Endometrial microvascular endothelial cells (primary cell): ENCODE measurements around the gene LGI4. TPM values are rescaled to one million over a fixed set of nuclear protein-coding genes. Genes with fewer than 3 reads are reported as not detected.
"Not testable (repeated sequence)": the region's sequence is repeated elsewhere in the genome, so short reads cannot be mapped to it uniquely, and the experiment has no call there.

ENCODE experiments used
- in situ Hi-C: cut with HindIII; loops from 2 replicates; pipeline ENCODE4 v1.10.0; 2017; ENCODE audit warnings: low sequenced_read_pairs, low pct_unique_long_range_greater_than_20kb; ENCODE audit errors: inconsistent ontology term
- total RNA-seq: library from RNA; depleted of rRNA; stranded (reverse); fragments of >200 nt; gene quantifications from one replicate; pipeline ENCODE4 v1.2.3, GENCODE V29; 2015; ENCODE audit errors: inconsistent ontology term

The LGI4 gene
- total RNA-seq, 1 donor from 2014 or later = not detected

DNA sequence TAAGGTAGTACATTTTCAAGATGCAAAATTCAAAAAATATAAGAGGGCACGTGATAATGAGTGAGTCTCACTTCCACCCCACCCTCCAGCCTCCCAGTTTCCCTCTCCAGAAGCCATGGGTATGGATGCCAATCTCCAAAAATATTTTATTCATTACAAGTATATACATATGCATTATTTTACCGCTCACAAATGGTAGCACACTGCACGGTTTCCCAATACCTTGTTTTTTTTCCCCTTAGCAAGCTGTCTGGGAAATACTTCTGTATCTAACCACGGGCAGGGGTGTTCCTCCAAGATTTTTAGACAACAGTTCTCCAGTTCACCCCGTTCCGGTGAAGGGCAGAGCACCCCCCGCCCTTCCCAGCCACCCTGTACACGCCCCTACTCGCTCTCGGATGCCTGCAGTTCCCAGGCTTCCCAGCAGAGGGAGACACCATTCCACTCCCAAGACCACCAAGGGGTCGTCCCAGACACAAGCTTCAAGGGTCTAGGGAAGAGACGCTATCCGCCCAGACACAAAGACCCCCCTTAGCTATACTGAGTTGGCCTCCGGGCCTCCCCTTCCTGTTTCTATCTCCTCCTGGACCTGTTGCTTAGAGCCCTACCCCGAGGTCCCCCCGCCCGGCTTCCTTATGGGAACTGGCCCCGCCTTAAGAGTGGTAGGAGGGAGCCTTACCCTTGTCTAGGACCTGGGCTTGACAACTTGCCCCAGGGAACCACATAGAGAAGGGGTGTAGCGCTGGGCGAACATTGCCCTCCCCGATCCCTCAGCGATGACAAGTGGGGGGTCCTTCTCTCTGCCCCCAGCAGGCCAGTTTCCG lies 20.3 kb downstream of the LGI4 start:
- in situ Hi-C loops = no loop called here

DNA sequence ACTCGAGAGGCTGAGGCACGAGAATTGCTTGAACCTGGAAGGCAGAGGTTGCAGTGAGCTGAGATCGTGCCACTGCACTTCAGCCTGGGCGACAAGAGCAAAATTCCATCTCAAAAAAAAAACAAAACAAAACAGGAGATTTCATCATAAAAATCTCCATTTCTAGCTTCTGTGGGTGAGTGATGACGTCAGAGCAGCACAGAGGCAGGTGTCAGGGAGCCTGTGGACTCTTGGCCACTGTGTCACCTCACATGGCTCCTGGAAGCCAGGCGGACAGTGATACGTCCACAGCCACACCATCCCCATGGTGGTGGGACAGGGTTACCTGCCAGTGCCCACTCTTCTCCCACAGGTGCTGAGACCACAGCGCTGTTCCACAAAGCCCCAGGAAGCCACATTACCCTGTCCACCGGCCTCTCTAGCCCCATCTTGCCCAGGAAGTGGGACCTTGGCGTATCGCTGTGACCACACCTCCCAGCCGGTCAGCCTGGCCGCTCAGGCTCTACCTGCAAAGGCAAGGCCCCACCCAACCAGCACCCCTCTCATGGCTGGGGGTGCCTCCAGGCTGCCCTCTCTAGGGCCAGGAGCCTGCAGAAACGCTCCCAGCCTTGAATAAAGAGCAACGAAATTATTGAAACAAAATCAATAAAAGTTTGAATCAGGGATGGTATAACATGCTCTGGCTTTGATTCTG lies 21.7 kb downstream of the LGI4 start:
- in situ Hi-C loops = no loop called here

DNA sequence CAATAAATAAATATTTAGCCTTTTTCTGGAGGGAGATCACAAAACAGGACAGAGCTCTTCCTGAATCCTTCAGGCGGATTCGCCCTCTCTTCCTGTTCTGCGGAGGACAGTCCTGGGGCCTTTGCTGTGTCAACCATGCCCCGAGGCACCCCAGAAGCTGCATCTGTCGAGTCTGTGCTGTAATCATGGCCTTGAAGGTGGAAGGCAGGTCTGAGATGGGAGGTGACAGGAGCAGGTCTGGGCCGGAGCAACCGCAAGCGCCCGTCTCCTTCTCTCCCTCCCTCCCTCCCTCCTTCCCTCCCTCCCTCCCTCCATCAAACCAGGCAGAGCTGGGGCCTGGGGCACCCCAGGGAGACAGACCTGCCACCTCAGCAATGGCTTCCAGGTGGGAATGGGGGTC lies 23.9 kb downstream of the LGI4 start:
- in situ Hi-C loops = no loop called here

DNA sequence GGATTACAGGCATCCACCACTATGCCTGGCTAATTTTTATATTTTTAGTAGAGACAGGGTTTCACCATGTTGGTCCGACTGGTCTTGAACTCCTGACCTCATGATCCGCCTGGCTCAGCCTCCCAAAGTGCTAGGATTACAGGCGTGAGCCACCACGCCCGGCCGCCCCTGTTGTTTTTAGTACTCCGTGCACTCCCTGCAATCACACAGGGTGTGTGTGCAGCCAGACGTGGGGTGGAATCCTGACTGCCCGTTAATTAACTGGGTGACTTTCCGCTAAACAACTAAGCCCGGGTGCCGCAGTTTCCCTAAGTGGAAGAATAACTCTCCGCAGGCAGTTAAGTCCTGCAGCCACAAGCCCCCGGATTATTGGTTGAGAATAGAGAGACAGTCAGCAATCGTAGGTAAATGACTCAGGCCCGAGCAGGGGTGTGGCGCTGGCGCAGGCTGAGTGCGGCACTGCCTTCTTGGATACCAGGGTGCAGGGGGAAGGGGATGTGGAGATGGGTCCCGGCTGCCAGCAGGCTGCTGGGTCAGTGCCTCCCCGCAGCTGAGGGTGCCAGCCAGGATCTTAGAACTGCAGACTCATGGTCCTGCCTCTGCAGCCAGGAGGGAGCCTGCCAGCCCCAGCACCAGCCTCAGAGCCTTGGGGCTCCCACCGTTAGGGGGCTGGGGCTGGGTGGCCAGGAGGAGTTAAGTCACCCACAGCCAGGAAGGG lies 25.3 kb downstream of the LGI4 start:
- in situ Hi-C loops = no loop called here

DNA sequence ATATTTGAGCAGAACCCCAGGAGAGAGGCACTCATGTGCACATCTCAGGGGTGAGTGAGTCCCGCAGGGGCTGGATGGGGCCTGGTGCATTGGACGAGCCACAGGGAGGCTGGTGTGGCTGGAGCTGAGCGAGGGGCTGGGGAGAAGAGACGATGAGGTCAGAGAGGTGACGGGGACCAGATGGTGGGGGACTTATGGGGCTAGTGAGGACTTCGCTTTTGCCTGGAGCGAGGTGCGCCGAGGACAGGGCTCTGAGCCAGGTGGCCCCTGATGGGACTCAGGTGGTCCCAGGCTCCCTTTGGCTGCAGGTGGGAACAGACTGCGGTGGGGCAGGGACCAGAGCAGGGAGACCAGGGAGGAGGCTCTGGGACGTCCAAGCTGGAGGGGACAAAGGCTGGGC lies 26.1 kb downstream of the LGI4 start:
- in situ Hi-C loops = no loop called here

DNA sequence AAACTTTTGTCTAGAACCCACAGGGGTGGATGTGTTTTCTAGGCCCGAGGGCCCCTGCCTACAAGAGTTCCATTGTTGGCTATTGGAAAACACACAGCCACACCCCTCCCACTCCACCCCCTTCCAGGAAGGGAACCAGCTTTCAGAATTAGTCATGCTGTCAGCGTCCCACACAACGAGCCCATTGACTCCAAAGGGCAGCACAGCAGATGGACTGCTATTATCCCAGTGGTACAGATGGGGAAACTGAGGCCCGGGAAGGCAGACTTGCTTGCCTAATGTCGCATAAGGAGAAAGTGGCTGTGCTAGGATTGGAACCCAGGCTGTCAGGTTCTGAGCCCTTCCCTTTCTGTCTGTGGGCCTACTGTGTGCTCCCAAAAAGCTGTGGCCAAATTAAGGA lies 27.3 kb downstream of the LGI4 start:
- in situ Hi-C loops = no loop called here

DNA sequence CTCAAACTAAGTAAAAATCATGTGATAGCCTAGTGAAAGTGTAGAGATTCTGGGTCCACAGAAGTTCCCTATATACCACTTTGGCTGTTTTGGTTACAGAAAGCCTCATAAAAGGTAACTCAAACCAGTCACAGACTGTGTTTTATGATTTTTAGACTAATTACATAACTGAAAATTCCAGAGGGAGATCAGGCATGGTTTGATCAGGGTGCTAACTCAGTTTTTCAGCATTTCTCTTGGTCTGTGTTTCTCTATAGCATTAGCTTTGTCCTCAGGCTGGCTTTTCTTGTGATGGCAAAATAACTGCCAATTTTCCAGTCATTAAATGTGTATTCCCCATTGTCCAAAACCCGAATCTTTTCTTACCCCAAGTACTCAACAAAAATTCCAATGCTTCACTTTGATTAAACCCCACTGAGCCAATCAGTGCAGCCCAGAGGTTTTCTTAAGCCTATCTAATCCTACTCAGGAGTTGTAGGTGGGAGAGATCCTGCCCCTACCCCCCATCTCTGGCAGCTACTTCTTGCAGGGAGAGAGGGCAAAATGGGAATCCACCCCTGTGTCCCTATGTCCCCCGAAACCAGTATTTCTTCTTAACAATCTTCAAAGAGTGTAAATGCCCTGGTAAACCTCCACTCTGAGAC lies 27.8 kb downstream of the LGI4 start:
- in situ Hi-C loops = no loop called here

DNA sequence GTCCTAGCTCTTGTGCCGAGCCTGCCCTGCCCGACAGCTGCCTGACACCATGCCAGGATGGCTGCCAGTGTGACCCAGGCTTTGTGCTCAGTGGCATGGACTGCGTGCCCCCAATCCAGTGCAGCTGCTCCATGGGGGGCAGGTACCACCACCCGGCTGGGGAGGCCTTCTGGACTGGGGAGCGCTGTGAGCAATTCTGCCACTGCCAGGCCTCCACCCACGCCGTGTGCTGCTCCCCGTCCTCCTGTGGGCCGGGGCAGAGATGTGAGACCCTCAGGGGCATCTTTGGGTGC lies 28.6 kb downstream of the LGI4 start:
- in situ Hi-C loops = no loop called here

DNA sequence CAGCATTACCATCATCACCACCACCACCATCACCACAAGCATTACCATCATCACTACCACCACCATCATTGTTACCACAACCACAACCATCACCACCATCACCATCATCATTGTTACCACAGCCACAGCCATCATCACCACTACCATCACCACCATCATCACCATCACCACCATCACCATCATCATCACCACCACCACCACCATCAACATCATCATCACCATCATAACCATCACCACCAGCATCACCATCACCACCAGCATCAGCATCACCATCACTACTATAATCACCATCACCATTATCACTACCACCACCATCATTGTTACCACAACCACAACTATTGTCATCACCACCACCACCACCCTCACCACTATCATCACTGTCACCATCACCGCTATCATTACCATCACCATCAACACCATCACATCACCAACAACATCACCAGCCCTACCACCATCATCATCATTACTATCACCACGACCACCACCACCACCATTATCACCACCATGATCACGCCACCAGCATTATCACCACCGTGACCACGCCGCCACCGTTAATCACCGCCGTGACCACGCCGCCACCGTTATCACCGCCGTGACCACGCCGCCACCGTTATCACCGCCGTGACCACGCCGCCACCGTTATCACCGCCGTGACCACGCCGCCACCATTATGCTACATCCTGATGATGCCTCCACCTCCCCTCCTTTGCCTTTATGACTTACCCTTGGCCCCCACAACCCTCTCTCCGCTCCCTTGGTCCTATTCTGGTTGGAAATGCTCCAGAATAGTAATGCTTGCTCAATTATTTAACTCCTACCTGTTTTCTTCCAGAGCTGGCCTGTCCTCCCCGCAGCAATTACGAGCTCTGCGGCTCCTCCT lies 29.2 kb downstream of the LGI4 start:
- in situ Hi-C loops = no loop called here

DNA sequence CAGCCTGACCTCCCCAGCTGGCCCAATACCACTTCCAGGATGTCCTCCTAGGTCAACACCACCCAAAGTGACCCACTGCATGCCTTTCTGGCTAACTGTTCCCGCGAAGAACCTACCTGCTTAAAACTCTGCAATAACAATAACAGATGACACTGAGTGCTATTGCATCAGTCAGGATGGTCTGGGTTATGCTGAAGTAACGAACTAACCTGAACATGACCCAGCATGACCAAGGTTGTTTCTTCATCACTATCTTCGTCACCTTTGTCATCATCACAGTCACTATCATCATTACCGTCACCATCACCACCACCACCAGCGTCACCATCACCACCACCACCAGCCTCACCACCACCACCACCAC lies 29.8 kb downstream of the LGI4 start:
- in situ Hi-C loops = no loop called here

DNA sequence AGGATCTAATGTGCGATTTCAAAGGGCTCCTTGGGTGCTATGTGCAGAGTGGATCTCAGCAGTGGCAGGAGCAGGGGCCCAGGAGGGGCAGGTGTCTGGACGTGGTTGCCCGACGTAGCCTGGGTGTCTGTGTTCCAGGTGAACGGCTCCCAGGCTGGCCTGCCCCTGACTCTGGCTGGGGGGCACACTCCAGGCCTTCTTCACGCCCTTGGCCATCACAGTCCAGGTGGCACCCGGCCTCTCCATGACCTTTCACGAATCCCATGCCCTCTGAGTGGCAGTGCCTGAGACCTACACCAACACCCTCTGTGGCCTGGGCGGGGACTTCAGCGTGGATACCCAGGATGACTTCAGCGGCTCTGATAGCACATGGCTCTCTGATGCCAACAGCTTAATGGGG lies 30.5 kb downstream of the LGI4 start:
- in situ Hi-C loops = no loop called here

DNA sequence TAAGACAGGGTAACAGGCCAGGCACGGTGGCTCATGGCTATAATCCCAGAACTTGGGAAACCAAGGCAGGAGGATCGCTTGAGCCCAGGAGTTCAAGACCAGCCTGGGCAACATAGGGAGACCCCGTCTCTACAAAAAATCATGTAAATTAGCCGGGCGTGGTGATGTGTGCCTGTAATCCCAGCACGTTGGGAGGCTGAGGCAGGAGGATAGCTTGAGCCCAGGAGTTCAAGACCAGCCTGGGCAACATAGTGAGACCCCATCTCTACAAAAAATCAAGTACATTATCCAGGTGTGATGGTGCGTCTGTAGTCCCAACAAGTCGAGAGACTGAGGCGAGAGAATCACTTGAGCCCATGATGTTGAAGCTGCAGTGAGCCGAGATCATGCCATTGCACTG lies 31.2 kb downstream of the LGI4 start:
- in situ Hi-C loops = not testable (repeated sequence)

DNA sequence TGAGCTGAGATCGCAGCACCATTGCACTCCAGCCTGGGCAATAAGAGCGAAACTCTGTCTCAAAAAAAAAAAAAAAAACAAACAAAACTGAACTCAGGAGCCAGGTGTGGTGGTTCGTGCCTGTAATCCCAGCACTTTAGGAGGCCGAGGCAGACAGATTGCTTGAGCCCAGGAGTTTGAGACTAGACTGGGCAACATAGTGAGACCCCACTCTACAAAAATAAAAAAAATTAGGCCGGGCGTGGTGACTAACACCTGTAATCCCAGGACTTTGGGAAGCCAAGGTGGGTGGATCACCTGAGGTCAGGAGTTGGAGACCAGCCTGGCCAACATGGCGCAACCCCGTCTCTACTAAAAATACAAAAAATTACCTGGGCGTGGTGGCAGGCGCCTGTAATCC lies 32.9 kb downstream of the LGI4 start:
- in situ Hi-C loops = not testable (repeated sequence)

DNA sequence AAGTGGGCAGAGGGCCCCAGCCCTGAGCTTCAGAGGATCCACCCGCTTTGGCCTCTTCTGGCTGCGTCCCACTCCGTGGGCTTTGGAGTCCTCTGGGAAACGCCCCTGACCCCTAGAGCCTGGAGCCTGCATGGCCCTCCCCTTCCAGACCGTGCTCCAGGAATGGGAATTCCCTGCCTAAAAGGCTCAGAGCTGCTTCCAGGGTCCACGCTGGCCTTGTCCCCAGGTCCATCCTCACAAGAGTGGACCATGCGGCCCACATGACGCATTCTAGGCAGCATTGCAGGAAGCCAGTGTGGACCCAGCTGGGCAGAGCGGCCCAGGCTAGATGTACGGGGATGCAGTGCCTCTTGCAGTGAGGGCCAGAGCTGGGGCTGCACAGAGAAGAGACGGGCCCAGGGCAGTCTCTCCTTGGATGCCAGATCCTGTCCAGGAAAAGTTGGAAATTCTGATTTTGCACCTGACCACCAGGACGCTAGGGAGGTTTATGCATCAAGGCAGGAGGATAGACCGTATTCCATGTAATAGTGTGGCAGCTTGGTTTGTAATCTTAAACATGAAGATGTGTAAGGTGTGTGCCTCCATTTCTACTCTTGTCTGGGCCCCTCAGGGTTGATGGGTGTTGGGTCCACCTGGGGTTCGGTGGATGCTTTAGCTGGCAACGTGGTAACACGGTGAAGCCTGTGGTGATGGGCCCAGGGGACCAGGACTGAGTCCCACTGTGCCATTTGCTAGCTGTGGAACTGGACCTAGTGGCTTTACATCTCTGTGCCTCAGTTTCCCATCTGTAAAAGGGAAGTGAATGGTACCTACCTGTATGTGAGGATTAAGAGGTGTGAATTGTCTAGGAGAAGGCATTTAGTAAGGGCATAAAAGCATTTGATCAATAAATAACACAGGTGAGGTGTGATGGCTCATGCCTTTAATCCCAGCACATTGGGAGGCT lies 34.0 kb downstream of the LGI4 start:
- in situ Hi-C loops = no loop called here

DNA sequence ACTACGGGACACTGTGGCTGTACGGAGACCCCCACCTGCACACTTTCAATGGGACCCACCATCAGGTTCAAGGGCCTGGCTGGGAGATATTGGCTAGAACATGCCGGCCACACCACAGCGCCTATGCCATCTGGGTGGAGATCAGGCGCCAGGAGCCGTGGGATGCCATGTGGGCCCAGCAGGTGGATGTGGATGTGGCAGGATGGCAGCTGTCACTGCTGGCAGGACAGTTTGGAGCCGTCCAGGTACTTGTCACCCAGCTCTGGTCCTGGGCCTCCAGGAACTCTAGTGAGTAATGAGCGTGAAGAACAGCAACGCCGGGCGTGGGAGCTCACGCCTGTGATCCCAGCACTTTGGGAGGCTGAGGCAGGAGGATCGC lies 35.0 kb downstream of the LGI4 start:
- in situ Hi-C loops = no loop called here

DNA sequence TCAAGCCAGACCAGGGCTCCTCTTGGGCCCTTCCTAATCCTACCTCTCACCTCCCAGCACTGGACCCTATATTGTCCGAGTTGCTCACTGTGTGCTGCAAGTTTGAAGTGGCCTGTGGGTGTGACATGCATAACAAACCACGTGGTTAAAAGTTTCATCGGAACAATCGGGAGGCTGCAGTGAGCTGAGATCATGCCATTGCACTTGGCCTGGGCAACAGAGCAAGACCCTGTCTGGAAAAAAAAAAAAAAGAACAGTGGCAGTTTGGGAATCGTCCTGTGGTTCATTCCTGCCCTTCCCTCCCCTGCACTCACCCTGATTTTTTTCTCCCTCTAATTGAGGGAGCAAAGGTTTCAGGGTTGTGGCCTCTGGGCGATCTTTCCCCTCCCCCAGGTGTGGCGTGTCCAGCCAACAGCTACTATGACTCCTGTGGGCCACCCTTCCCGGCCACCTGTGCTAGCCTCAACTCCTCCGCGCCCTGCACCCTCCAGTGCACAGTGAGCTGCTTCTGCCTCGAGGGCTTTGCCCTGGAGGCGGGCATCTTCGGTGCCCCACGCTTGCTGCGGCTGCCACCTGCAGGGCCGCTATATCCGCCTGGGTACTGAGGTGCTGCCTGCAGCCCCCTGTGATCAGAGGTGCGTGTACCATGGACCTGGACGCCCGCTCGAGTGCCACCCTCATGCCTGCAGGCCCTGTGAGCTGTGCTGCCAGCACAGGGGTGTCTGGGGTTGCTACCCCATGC lies 35.5 kb downstream of the LGI4 start:
- in situ Hi-C loops = no loop called here

DNA sequence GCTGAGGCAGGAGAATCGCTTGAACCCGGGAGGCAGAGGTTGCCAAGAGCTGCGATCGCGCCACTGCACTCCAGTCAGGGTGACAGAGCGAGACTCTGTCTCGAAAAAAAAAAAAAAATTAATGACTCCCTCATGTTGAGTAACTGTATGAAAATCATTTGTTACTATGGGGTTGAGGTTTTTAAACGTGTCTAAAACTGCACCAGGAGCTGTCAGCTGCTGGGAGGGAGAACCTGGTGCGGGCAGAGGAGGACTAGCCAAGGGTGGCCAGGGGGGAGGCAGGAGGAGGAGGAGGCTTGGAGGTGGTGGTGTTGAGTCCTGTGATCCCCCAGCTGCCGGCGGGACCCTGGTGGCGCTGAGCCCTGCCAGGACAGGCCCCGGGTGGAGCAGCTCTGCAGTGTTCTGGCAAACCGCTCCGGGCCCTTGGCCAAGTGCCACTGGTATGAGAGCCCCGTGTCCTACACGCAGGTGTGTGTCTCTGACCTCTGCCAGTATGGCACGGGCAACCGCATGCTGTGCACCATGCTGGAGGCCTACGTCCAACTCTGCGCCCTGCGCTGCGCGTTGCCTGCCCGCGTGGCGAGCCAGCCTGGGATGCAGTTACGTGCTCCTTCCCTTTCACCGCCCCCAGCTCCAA lies 36.3 kb downstream of the LGI4 start:
- in situ Hi-C loops = no loop called here
